Measurements from ENCODE around the gene TNNT3.

- no peak for TF ChIP-seq REST (IDR thresholded peaks at IDR 0.05; ENCODE audit: low read depth)
- TF ChIP-seq CREB1 (IDR thresholded peaks at IDR 0.05; ENCODE audit: low read depth), result no peak
- TF ChIP-seq YY1 (IDR thresholded peaks at IDR 0.05; ENCODE audit: low read depth), result no peak
- no peak for TF ChIP-seq RAD21 (IDR thresholded peaks at IDR 0.05; ENCODE audit: low read depth)
- no peak for TF ChIP-seq EP300 (IDR thresholded peaks at IDR 0.05; ENCODE audit: borderline replicate concordance)
- TF ChIP-seq ZBTB7A (IDR thresholded peaks at IDR 0.05; ENCODE audit: low read depth), result no peak
Observed at GRCh38 chr11:1889941-1890855, 29.3 kb upstream of the TNNT3 start.
